HepG2 (cell line): Measurements from ENCODE around the gene PATZ1. TPM values are rescaled to one million over a fixed set of nuclear protein-coding genes. Genes with fewer than 3 reads are reported as not detected.

Source experiments
- MAFK ChIP-seq, 2 experiments: IDR thresholded peaks in 1 of 2; conservative IDR thresholded peaks in 1 of 2; 2 replicates each; pipeline ENCODE4 v1.6.1; 2011; ENCODE audit warnings: improper control_type of control experiment in 2 of 2, low read length in 2 of 2
- NR2F6 ChIP-seq, 2 experiments: IDR thresholded peaks; 2 replicates each; pipeline ENCODE4 v1.6.1; 2016; ENCODE audit warnings: antibody characterized with exemption in 1 of 2, mild to moderate bottlenecking in 1 of 2
- PHF8 ChIP-seq: sonication (generic); formaldehyde crosslinking; IDR thresholded peaks from 2 replicates; pipeline ENCODE4 v1.5.0; 2020; ENCODE audit warnings: missing genetic modification reagents
- SALL1 ChIP-seq: sonication (generic); formaldehyde crosslinking; IDR thresholded peaks from 2 replicates; pipeline ENCODE4 v1.8.0; 2022; ENCODE audit warnings: mild to moderate bottlenecking, missing genetic modification reagents
- SAP130 ChIP-seq: IDR thresholded peaks from 2 replicates; pipeline ENCODE4 v1.6.1; 2016; ENCODE audit warnings: low read depth
- SIN3B ChIP-seq: fragments of 150-350 bp; IDR thresholded peaks from 2 replicates; pipeline ENCODE4 v1.6.1; 2014; ENCODE audit warnings: low read length
- ZBTB8A ChIP-seq: sonication (generic); formaldehyde crosslinking; IDR thresholded peaks from 2 replicates; pipeline ENCODE4 v1.4.0; 2020; ENCODE audit warnings: mild to moderate bottlenecking, low read depth, missing genetic modification reagents, borderline replicate concordance
- ZFAT ChIP-seq: sonication (generic); formaldehyde crosslinking; conservative IDR thresholded peaks from 2 replicates; pipeline ENCODE4 v1.8.1; 2023; ENCODE audit warnings: missing genetic modification reagents, inconsistent platforms
- ZFP41 ChIP-seq: sonication (generic); formaldehyde crosslinking; IDR thresholded peaks from 2 replicates; pipeline ENCODE4 v1.4.0; 2020; ENCODE audit warnings: mild to moderate bottlenecking, missing genetic modification reagents, borderline replicate concordance
- ZFYVE20 ChIP-seq: sonication (generic); formaldehyde crosslinking; IDR thresholded peaks from 2 replicates; pipeline ENCODE4 v1.8.0; 2023; ENCODE audit warnings: low read depth, mild to moderate bottlenecking, moderate library complexity, missing genetic modification reagents, borderline replicate concordance
- ZNF10 ChIP-seq: sonication (generic); formaldehyde crosslinking; IDR thresholded peaks from 2 replicates; pipeline ENCODE4 v1.4.0; 2020; ENCODE audit warnings: mild to moderate bottlenecking, low read depth, missing genetic modification reagents, borderline replicate concordance
- ZNF260 ChIP-seq: sonication (generic); formaldehyde crosslinking; IDR thresholded peaks from 2 replicates; pipeline ENCODE4 v1.4.0; 2020; ENCODE audit warnings: missing genetic modification reagents, low read depth, mild to moderate bottlenecking, borderline replicate concordance
- ZNF598 ChIP-seq: sonication (generic); formaldehyde crosslinking; IDR thresholded peaks from 2 replicates; pipeline ENCODE4 v1.5.1; 2020; ENCODE audit warnings: mild to moderate bottlenecking, missing genetic modification reagents, borderline replicate concordance
- polyA plus RNA-seq, 8 experiments: library from polyadenylated mRNA; depleted of rRNA in 3 of 8; stranded (reverse) in 7 of 8; unstranded in 1 of 8; fragments of >200 nt; fragmentation: Illumina TruSeq in 4 of 8; extraction: Trizol in 4 of 8; gene quantifications; 2 replicates each; pipeline versions ENCODE4 v1.2.1 to v1.2.3, GENCODE V29; 2011 to 2016; ENCODE audit warnings: low read depth in 4 of 8, missing spikeins in 1 of 8, mixed read lengths in 1 of 8; ENCODE audit not compliant: insufficient read depth in 1 of 8
- total RNA-seq, 5 experiments: library from RNA; depleted of rRNA; stranded (reverse); fragments of >200 nt; fragmentation: Illumina TruSeq; extraction: Trizol; gene quantifications; 2 replicates each; pipeline ENCODE4 v1.2.3, GENCODE V29; 2016; ENCODE audit warnings: low read depth in 1 of 5
- TF ChIP-seq, protein P1 (sequence below): sonication (generic); formaldehyde crosslinking; conservative IDR thresholded peaks from 2 replicates; pipeline ENCODE4 v1.4.0; 2020; ENCODE audit warnings: missing genetic modification reagents
- TF ChIP-seq, protein P2 (sequence below): sonication (generic); formaldehyde crosslinking; IDR thresholded peaks from 2 replicates; pipeline ENCODE4 v1.4.0; 2020; ENCODE audit warnings: mild to moderate bottlenecking, missing genetic modification reagents
- TF ChIP-seq, protein P3 (sequence below): sonication (generic); formaldehyde crosslinking; IDR thresholded peaks from 2 replicates; pipeline ENCODE4 v1.5.0; 2020; ENCODE audit warnings: missing genetic modification reagents
- TF ChIP-seq, protein P4 (sequence below), 2 experiments: fragments of 450-650 bp in 1 of 2; sonication (generic) in 1 of 2; formaldehyde crosslinking; IDR thresholded peaks; 2 replicates each; pipeline versions ENCODE4 v1.5.0 to v1.8.0; 2020 to 2022; ENCODE audit warnings: mild to moderate bottlenecking in 1 of 2, missing genetic modification reagents in 1 of 2
- TF ChIP-seq, protein P5 (sequence below): sonication (generic); formaldehyde crosslinking; IDR thresholded peaks from 2 replicates; pipeline ENCODE4 v1.4.0; 2020; ENCODE audit warnings: missing genetic modification reagents; ENCODE audit errors: not compliant biosample characterization

PATZ1 gene
- total and polyA plus RNA-seq, 2 of the 13 experiments (the other 11 are each of a cell fraction or from before 2014, with no cell fraction given) = 24.9 to 30.5 TPM

DNA sequence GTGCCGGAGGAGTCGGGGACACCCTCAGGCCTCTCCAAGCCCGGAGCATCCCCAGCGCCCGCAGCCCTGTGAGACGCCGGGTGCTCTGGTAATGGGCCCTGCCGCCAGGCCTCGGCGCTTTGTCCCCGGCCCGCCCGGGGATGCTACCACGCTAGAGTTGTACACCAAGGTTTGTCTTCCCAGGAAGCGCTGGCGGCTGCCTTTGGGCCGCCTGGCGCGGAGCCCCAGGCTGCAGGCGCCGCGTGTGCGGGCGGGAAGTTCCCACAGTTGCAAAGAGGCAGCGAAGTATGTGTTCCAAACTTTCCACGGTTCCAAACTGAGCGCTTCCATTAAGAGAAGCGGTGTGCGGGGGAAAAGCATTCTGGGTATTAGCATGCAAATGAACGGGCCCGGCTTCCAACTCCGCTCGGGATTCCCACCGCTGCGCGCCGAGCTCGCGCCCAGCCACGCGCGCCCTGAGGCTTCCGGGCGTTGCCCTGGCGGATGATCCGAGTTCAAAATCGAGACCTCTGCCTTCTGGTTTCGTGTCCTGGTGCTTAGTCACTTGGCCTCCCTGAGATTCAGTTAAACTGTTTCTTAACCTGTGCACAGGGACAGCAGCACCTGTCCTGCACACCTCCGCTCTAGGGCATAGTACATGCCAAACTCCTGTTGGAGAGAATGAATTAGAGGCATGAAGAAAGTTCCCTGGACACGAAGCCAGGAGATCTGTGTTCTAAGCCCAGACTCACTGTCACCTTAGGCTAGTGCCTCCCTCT lies 1.3 kb upstream of the PATZ1 start (continued):
- TF ChIP-seq, protein P1, sequence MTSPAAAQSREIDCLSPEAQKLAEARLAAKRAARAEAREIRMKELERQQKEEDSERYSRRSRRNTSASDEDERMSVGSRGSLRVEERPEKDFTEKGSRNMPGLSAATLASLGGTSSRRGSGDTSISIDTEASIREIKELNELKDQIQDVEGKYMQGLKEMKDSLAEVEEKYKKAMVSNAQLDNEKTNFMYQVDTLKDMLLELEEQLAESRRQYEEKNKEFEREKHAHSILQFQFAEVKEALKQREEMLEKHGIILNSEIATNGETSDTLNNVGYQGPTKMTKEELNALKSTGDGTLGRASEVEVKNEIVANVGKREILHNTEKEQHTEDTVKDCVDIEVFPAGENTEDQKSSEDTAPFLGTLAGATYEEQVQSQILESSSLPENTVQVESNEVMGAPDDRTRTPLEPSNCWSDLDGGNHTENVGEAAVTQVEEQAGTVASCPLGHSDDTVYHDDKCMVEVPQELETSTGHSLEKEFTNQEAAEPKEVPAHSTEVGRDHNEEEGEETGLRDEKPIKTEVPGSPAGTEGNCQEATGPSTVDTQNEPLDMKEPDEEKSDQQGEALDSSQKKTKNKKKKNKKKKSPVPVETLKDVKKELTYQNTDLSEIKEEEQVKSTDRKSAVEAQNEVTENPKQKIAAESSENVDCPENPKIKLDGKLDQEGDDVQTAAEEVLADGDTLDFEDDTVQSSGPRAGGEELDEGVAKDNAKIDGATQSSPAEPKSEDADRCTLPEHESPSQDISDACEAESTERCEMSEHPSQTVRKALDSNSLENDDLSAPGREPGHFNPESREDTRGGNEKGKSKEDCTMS (CRISPR knock-in tag) = no peak
- TF ChIP-seq SALL1 (CRISPR knock-in tag) = peak; percentile 10; the same call in 1 of the 2 replicates
- TF ChIP-seq NR2F6 (IDR thresholded peaks at IDR 0.05) = no peak
- TF ChIP-seq NR2F6 (CRISPR knock-in tag; IDR thresholded peaks at IDR 0.05) = no peak
- TF ChIP-seq ZFP41 = no peak
- TF ChIP-seq MAFK (conservative IDR thresholded peaks at IDR 0.05 in 1 of 2, IDR thresholded peaks at IDR 0.05 in 1 of 2; ENCODE audit: low read length in 2 of 2) = no peak
- TF ChIP-seq ZBTB8A (CRISPR knock-in tag) = no peak; the same call in 1 of the 2 replicates
- TF ChIP-seq, protein P2, sequence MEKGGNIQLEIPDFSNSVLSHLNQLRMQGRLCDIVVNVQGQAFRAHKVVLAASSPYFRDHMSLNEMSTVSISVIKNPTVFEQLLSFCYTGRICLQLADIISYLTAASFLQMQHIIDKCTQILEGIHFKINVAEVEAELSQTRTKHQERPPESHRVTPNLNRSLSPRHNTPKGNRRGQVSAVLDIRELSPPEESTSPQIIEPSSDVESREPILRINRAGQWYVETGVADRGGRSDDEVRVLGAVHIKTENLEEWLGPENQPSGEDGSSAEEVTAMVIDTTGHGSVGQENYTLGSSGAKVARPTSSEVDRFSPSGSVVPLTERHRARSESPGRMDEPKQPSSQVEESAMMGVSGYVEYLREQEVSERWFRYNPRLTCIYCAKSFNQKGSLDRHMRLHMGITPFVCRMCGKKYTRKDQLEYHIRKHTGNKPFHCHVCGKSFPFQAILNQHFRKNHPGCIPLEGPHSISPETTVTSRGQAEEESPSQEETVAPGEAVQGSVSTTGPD (CRISPR knock-in tag) = no peak
- TF ChIP-seq ZFAT (CRISPR knock-in tag) = no peak
- TF ChIP-seq, protein P3, sequence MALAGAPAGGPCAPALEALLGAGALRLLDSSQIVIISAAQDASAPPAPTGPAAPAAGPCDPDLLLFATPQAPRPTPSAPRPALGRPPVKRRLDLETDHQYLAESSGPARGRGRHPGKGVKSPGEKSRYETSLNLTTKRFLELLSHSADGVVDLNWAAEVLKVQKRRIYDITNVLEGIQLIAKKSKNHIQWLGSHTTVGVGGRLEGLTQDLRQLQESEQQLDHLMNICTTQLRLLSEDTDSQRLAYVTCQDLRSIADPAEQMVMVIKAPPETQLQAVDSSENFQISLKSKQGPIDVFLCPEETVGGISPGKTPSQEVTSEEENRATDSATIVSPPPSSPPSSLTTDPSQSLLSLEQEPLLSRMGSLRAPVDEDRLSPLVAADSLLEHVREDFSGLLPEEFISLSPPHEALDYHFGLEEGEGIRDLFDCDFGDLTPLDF (CRISPR knock-in tag) = peak; percentile 11; the same call in 1 of the 2 replicates
- TF ChIP-seq, protein P4, sequence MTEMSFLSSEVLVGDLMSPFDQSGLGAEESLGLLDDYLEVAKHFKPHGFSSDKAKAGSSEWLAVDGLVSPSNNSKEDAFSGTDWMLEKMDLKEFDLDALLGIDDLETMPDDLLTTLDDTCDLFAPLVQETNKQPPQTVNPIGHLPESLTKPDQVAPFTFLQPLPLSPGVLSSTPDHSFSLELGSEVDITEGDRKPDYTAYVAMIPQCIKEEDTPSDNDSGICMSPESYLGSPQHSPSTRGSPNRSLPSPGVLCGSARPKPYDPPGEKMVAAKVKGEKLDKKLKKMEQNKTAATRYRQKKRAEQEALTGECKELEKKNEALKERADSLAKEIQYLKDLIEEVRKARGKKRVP (CRISPR knock-in tag; IDR thresholded peaks at IDR 0.05) = no peak
- TF ChIP-seq ZNF260 (CRISPR knock-in tag) = no peak
- TF ChIP-seq SAP130 = peak; percentile 47
- TF ChIP-seq ZFYVE20 (CRISPR knock-in tag) = no peak
- TF ChIP-seq ZNF598 (CRISPR knock-in tag) = peak; percentile 46; the same call in 1 of the 2 replicates
- no peak for TF ChIP-seq SIN3B
- TF ChIP-seq, protein P5, sequence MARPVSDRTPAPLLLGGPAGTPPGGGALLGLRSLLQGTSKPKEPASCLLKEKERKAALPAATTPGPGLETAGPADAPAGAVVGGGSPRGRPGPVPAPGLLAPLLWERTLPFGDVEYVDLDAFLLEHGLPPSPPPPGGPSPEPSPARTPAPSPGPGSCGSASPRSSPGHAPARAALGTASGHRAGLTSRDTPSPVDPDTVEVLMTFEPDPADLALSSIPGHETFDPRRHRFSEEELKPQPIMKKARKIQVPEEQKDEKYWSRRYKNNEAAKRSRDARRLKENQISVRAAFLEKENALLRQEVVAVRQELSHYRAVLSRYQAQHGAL (CRISPR knock-in tag) = no peak
- peak; percentile 62; the same call in 1 of the 2 replicates for TF ChIP-seq PHF8 (CRISPR knock-in tag)
- TF ChIP-seq ZNF10 (CRISPR knock-in tag) = no peak
